T-helper 22 cell (primary cell): ENCODE measurements around the gene FAR2.
"Not testable (repeated sequence)": the region's sequence is repeated elsewhere in the genome, so short reads cannot be mapped to it uniquely, and the experiment has no call there.

Source experiments
- DNase-seq: peaks from one replicate; pipeline ENCODE4 v3.0.0-alpha.2; 2020; ENCODE audit warnings: low read depth

The FAR2 gene

DNA sequence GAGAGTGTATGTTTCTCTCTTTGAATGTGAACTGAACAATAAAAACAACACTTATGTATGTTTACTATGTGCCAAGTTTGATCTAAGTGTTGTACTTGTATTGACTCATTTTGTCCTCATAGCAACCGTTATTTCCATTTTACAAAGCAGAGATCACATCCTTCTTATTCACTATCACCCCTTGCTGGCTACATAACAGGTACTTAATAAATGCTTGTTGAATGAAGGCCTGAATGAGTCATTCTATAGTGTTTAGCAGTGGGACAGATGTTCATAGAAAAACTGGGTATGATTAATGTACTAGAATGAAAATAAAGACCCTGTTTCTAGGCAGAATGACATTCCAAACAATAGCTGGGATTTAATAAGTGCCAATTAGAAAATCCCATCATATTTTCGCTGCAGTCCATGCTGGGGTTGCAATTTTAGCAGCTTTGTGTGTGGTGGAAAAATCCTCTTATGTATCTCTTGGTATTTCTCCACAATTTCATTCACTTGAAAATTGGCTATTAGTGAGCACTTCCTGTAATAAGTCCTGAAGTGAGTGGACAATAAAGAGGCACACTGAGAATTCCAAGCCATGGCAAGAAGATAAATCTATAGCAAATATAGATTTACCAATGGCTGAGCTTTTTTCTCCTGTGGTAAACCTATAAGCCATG, 86.0 kb downstream of the FAR2 start:
- DNase-seq: no peak

DNA sequence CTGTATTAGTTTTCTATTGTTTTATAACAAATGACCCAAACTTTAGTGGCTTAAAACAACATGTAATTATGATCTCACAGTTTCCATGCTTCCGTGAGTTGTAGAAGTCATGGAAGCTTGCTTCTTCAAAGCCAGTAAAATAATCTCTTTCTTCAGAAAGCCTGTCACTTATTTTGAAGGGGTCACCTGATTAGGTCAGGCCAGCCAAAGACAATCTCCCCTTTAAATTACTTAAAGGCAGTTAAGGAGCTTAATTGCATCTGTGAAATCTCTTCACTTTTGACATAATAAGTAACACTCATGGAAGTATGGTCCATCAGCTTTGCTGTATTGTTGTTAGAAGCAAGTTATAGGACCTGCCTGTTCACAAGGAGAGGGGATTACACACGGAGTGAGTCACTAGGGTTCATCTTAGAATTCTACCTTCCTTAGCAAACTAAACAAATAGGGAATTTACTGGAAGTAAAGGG, 89.8 kb downstream of the FAR2 start:
- DNase-seq: no peak

DNA sequence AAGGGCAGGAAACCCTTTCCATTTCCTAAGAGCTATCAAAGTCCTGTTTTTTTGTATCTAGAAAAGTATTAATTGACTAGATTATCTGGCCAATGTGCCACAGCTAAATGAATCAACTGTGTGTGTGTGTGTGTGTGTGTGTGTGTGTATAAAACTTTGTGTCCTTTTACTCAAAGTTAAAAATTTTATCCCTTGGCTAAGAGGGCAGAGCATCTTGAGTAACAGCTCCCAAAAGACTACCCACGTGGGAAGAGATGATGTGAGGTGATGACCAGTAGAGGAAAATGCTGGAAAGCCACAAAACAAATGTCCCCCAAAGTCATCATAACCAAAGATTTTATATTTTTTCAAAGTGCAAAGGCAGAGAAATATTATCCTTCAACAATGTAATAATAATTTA, 90.3 kb downstream of the FAR2 start:
- DNase-seq: no peak

DNA sequence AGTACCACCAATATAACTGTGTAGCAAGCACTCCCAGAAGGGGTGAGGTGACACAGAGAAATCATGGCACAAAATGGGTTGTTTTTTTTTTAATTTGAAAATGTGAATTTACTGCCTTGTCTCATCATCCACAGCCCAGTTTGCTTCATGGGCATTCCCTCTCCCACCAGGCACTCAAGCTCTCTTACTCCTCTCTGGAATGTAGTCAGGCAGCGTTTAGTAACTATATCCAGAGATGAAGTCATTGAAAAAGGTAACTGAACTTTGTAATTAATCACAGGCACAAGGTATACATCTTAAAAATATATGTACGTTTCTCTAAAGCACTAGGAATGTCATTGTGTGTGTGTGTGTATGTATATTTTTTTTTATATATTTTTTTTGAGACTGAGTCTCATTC, 91.4 kb downstream of the FAR2 start:
- no peak for DNase-seq

DNA sequence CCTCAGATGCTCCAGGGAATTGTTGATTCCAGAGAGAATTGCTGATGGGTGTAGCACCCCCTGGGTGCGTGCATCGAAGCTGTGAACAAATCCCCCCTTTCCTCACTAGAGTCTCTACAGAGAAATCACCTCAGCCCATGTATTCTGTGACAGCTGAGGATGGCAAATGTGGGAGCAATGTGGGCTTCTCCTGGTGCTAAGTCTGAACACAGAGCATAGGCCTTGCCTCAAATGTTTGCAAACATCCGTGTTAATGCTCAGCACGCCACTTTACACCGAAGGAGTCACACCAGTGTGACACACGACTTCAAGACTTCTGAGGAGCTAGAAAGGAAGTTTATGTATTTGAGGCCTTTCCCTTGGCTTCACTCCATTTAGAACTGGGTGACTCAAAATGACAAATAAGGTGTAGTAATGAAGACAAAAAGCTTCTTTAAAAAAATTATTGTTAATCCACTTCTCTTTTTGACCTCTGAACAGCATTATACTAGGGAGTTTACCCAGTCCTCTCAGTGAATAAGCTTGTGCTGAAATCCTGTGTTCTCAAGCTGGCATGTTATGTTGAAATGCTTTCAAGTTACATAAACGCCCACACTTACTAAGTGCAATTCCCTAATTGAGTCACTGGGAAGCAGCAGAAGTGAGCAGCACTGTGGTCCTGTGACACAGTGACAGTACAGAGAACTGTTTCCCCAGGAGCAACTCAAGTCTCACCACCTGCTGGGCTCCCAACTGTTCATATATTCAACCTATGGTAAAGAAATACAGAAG, 92.9 kb downstream of the FAR2 start:
- DNase-seq: no peak

DNA sequence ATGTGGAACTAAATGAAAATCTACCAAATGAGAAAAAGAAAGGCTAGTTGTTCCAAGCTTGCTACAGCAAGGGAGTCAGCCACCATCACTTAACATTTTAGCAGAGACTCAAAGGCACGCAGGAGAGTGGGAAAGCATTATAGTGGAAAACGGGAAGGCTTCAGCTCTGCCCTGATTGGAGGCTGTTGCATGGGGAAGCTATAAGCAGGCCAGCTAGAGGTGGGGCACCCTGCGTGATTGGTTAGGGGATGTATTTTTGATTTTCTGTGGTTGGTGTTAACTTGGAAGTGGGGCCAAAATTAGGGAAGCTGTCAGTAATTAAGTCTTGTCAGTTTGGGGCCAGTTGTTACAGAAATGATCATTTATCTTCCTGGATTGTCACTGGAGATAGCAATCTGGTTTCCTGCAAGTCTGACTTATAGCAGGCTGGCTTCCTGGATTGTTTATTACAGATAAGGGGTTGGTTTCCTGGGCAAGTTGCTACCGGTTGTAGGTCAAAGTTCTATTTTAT, 93.9 kb downstream of the FAR2 start:
- no peak for DNase-seq

DNA sequence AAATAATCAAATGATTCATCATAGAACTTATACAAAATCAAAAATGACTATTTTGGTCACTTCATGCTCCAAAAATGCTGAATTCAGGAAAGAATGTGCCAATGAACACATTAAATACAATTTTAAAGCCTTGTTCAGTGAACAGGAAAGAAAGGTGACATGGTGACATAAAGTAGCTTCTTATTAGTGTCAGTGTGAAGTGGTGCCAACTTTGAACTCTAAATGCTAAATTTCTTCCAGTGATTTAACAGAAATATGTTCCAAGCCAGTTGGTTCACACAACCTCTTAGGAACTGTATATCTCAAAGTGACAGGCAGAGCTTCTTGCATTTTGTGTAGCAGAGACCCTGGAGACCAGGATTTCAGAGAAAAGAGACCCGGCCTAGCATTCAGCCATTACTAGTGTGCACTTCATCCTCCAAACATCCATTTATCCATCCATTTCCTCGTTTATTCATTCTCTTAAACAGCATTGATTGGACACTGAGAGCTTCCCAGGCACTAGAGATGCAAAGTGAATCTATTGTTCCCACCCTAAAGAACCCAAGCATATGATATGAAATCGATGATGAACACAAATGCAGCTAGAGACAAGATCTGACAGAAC, 95.2 kb downstream of the FAR2 start:
- DNase-seq: no peak

DNA sequence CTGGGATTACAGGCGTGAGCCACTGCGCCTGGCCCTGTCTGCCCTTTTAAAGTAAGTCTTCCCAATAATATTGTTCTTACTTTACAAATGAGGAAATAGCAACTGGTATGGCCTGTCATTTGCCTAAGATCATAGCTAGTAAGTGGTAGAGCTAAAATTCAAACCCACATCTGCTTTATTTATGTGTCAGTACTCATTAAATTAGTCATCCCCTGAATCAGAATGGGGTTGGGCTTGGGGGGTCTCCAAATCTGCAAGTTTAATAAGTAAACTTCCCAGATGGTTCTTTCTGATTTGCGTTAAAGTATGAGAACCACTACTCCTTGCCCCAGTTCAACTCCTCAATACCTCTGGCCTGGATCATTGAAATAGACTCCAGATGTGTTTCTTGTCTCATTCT, 96.2 kb downstream of the FAR2 start:
- DNase-seq: no peak

DNA sequence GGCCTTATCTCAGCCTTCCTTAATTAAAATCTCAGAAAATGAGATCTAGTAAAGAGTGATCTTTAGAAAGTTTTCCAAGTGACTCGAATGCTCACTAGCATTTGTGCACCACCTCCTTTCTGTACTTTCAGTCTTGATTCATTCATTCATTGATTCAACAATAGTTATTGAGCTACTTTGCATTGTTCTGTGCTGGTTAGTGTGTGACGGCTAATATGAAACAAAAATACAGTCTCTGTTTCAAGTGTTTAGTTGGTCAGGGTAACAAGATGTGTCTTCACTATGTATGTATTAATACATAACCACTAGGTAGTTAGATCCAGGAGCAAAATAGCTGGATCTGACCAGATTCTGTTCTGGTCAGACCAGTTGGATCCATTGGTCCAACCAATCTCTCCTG, 100.9 kb downstream of the FAR2 start:
- no peak for DNase-seq

DNA sequence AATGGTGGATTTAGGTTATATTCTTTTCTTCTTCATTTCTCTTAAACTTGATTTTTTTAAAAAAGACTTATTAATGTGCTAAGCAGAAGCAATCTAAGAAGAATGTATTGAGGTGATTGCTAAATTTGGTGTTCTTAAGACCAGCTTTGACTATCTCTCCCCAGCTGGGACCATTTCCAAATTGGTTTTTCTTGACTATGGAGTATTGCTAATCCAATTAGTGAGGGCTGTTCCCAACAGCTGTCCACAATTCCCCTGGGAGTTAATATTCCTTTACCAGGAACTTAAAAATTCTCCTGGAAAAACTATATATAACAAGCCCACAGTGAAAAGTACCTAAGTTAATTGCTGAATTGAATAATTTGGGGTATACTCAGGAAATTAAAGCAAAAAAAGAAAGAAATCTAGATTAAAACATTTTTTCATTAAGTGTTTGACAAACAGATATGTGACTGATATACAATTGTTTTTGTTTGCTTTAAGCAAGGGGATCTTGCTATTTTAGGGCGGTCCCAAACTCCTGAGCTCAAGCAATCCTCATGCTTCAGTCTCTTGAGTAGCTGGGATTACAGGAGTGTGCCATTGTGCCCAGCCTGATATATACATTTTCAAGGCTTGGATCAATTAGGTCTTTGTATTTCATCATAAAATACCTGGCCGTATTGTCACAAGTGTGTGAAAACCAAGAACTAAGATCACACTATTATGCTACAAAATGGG, 105.0 kb downstream of the FAR2 start:
- DNase-seq: no peak

DNA sequence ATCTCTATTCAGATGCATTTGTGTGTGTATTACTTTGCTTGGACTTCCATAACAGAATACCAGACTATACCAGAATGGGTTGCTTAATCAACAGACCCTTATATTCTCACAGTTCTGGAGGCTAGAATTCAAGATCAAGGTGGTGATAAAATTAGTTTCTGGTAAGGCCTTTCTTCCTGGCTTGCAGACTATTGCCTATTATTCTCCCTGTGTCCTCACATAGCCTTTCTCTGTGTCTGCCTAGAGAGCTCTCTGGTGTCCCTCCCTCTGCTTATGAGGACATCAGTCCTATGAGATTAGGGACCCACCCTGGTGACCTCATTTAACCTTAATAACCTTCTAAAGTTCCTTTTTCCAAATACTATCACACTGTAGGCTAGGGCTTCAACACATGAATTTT, 106.0 kb downstream of the FAR2 start:
- DNase-seq: no peak

DNA sequence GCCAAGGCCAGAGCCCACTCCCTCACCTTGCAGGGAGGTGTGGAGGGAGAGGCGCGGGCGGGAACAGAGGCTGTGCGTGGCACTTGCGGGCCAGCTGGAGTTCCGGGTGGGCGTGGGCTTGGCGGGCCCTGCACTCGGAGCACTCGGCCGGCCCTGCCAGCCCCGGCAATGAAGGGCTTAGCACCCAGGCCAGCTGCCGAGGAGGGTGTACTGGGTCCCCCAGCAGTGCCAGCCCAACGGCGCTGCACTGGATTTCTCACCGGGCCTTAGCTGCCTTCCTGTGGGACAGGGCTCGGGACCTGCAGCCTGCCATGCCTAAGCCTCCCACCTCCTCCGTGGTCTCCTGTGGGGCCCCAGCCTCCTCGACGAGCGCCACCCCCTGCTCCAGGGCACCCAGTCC, 107.5 kb downstream of the FAR2 start:
- no peak for DNase-seq

DNA sequence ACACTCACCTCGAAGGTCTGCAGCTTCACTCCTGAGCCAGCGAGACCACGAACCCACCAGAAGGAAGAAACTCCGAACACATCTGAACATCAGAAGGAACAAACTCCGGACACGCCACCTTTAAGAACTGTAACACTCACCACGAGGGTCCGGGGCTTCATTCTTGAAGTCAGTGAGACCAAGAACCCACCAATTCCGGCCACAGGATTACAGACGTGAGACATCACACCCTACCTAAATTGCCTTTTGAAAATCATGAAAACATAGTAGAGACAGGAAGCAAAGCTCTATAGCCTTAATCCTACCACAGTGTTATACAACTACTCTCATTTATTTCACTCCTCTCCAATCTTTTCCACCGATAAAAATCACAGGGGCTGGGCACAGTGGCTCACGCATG, 108.6 kb downstream of the FAR2 start:
- DNase-seq: not testable (repeated sequence)

DNA sequence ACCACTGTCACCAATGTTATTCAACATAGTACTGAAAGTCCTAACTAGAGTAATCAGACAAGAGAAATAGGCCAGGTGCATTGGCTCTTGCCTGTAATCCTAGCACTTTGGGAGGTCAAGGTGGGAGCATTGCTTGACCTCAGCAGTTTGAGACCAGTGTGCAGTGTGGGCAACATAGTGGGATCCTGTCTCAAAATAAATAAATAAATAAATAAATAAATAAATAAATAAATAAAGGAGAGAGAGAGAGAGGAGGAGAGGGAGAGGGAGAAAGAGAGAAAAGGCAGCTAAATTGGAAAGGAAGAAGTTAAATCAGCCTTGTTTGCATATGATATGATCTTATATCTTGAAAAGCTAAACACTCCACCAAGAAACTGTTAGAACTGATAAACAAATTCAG, 115.3 kb downstream of the FAR2 start:
- DNase-seq: no peak

DNA sequence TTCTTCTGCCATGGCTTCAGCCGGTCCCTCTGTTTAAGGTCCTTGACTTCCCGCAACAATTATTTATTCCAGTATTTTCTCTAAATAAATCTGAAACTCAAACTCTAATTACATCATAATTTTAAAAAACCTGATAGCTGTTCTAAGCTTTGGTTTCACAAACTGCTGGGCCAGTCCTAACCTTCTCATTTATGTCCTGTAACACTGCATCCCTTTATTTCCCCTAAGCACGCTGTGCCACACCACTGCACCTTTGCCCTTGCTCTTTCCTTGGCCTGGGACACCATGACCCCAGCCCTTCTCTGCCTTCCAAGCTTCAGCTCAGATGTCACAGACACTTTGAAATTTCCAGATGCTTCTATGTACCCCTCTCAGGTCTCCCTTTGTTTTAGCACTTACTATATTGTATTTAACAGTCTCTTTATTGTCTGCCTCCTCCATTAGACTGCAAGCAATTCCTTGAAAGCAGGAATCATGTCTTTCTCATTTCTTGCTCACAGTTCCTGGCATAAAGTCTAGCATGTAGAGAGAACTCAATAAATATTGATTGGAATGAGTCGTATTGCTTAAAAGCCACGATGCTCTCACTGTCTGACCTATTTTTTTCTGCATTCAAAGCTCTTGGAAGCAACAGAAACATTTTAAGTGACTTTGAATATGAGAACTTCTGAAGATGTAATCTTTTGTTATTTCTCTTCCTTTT, 120.8 kb downstream of the FAR2 start:
- no peak for DNase-seq

DNA sequence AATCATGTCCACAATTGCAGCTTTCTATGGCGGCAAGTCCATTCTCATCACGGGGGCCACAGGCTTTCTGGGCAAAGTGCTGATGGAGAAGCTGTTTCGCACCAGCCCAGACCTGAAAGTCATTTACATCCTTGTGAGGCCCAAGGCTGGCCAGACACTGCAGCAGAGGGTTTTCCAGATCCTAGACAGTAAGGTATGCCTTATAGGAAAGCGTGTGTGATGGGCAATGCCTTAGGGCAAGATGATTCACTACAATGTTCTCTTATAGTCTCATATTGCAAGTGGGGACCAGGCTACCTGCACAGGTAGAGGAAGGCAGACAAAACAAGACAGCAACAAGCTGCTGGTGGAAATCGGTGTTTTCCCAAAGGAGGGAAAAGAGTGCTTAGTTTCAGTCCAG, 121.4 kb downstream of the FAR2 start:
- DNase-seq: no peak

DNA sequence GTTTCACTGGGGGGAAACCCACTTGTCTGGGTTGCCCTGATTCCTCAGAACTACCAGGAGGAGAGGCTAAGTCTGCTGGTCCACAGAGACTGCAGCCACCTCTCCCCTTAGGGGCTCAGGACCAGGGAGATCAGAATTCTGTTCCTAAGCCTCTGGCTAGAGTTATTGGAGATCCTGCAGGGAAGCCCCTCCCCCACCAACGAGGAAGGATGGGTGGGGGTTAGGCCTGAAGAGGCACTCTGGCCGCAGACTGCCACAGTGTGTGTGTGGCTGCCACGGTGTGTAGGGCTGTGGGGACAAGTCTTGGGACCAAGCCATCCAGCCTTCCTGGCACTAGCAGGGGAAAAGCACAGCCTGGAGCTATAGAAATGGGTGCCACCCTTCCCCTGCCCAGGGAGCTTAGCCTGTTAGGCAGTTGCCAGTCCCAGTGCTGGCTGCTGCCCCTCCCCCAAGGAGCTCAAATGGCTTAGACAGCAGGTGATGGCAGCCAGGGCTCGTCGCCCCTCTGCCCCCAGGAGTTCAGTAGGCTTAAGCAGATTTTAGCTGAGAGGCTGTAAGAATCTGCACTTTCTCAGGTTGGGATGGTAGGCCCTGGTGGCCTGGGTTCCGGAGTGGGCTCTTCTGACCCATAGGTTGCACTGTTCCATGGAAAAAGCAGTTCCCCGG, 124.2 kb downstream of the FAR2 start:
- no peak for DNase-seq

DNA sequence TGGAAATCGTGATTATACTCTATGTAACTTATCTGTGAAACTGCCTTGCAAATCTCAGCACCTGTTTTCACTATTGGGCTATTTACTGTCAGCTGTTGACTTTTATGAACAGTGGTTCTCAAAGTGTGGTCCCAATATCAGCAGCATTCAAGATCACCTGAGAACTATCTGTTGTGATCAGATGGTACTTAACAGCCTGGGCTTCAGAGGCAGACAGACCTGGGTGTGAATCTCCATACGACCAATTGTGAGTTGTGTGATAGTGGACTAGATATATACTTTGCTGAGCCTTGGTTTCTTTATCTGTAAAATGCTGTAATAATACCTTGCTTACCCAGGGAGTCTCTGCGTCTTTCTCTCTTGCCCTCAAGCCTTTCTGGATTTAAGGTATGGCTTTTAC, 126.8 kb downstream of the FAR2 start:
- no peak for DNase-seq

DNA sequence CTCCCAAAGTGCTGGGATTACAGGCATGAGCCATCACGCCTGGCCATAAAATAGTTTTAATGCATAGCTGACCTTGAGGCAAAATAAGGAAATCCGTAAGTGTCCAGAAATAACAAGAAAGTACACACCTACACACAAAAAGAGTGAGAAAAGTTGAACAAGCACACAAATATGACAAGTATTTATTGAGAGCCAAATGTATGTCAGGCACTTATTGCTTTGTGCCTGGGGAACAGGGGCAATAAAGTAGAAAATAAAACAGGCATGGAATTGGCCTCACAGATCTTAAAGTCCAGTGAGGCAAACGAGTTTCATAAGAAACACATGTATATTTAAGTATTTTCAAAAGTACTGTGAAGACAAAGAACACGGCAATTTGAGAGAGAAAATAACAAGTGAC, 128.2 kb downstream of the FAR2 start:
- no peak for DNase-seq

DNA sequence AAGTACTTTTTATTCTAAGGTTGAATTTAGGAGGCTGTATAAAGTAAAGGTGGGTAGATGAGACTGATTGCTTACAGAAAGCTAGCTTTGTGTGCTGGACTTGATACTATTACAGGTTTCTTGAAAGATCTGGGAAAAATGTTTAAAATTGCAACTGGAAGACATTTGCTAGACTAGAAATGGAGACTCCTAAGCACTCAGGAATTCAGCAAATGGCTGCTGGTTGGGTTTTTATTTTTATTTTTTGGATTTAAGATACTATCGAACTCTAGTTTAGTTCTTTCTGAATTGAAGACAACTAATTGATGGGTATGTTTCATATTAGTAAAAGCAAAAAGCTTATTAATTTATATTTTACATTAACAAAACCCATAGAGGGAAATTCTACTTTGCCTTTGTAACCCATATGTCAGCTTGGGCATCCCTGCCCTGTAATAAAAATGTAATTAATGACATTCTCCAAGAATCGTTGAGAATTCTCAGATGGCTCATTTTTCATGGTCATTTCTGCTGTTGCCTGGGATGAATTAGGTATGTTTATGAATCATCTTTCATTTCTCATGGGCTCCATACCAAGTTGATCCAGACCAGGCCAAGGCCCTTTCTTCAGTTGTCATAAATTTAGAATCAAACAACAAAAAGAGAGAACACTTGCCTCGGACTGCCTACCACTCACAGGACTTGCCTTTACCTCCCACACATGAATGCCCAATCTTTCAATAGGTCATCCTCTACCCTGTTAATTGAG, 129.8 kb downstream of the FAR2 start:
- no peak for DNase-seq
